ENCODE results near the gene UBTD1. TPM values are rescaled to one million over a fixed set of nuclear protein-coding genes. Genes with fewer than 3 reads are reported as not detected.
"Not testable (repeated sequence)": the region's sequence is repeated elsewhere in the genome, so short reads cannot be mapped to it uniquely, and the experiment has no call there.

UBTD1 gene
- total RNA-seq, 4 donors from 2014 or later = 13.7 to 40.0 (median 23.3) TPM

DNA sequence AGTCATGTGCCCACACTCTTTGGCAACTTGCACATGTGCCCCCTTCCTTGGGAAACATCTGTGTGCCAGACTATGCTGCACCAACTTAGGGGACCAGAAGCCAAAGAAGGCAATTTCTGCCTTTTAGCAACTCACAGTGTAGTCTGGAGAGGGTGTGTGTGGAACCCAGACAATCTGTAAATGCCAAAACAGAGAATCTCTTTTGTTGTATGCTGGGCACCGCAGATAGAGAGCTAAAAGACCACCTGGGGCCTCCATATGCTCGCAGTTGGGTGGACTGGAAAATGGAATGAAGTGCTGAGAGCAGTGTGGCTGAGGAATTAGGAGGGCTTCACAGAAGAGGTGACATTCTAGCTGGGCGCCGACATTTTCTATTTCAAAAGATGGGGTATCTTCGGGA is 26.4 kb downstream of the UBTD1 start:
- DNase-seq = no peak
- Histone ChIP-seq H3K27ac (no peak overlapping the region), H3K9me3 (no peaks in the 10 kb centered on the region), H3K27me3 (no peaks in the 10 kb centered on the region), H3K36me3 (no peaks in the 10 kb centered on the region), H3K4me1 (peaks cover 16 to 23% of the 10 kb centered on the region in 2 donors), H3K4me3 (no peak overlapping the region)
- TF ChIP-seq, protein P1, sequence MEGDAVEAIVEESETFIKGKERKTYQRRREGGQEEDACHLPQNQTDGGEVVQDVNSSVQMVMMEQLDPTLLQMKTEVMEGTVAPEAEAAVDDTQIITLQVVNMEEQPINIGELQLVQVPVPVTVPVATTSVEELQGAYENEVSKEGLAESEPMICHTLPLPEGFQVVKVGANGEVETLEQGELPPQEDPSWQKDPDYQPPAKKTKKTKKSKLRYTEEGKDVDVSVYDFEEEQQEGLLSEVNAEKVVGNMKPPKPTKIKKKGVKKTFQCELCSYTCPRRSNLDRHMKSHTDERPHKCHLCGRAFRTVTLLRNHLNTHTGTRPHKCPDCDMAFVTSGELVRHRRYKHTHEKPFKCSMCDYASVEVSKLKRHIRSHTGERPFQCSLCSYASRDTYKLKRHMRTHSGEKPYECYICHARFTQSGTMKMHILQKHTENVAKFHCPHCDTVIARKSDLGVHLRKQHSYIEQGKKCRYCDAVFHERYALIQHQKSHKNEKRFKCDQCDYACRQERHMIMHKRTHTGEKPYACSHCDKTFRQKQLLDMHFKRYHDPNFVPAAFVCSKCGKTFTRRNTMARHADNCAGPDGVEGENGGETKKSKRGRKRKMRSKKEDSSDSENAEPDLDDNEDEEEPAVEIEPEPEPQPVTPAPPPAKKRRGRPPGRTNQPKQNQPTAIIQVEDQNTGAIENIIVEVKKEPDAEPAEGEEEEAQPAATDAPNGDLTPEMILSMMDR (IDR thresholded peaks at IDR 0.05 in 4 of 5, conservative IDR thresholded peaks at IDR 0.05 in 1 of 5) = no peak
- TF ChIP-seq POLR2A (IDR thresholded peaks at IDR 0.05) = no peak
- ATAC-seq = no peak
- in situ Hi-C loops (cut with MboI; ENCODE audit: low sequenced_read_pairs in 4 of 4) (no loop called here), intact Hi-C loops (cut with DNase I; ENCODE audit: low total_unique reads) (no loop called here)

DNA sequence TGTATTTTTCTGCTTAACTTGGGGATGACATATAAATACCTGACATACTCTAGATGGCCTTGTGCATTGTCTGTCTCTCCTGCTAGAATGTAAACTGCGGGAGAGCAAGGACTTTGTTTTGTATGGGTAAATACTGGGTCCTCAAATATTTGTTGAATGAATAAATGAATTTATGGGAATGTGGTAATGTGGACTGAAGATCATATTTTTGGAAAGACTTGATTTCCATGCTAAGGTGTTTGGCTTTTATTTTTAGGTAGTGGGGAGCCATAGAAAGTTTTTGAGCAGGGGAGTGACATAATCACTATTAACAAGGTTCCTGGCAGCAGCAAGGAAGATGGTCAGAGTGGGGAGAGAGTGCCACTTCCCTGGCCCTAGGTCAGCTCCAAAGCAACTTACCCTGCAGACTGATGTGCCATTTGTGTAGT is 27.0 kb downstream of the UBTD1 start:
- TF ChIP-seq, protein P1 (IDR thresholded peaks at IDR 0.05 in 4 of 5, conservative IDR thresholded peaks at IDR 0.05 in 1 of 5) = no peak
- no peak for TF ChIP-seq POLR2A (IDR thresholded peaks at IDR 0.05)
- ATAC-seq (no peak), DNase-seq (no peak)
- H3K4me1 ChIP-seq = peaks cover 16 to 23% of the 10 kb centered on the region in 2 donors
- intact Hi-C loops (cut with DNase I; ENCODE audit: low total_unique reads) (no loop called here), in situ Hi-C loops (cut with MboI; ENCODE audit: low sequenced_read_pairs in 4 of 4) (no loop called here)
- H3K27ac ChIP-seq = no peak overlapping the region
- H3K36me3 ChIP-seq = no peaks in the 10 kb centered on the region
- no peaks in the 10 kb centered on the region for H3K27me3 ChIP-seq
- no peak overlapping the region for H3K4me3 ChIP-seq
- no peaks in the 10 kb centered on the region for H3K9me3 ChIP-seq

DNA sequence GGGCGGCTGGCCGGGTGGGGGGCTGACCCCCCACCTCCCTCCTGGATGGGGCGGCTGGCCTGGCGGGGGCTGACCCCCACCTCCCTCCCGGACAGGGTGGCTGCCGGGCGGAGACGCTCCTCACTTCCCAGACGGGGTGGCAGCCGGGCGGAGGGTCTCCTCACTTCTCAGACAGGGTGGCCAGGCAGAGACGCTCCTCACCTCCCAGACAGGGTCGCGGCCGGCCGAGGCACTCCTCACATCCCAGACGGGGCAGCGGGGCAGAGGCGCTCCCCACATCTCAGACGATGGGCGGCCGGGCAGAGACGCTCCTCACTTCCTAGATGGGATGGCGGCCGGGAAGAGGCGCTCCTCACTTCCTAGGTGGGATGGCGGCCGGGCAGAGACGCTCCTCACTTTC is 30.2 kb downstream of the UBTD1 start:
- H3K27me3 ChIP-seq; H3K9me3 ChIP-seq; H3K36me3 ChIP-seq; DNase-seq; ATAC-seq; in situ Hi-C loops (cut with MboI; ENCODE audit: low sequenced_read_pairs in 4 of 4); H3K27ac ChIP-seq; H3K4me3 ChIP-seq; intact Hi-C loops (cut with DNase I; ENCODE audit: low total_unique reads): not testable (repeated sequence)
- peaks cover 3 to 13% of the 10 kb centered on the region in 2 donors for H3K4me1 ChIP-seq

DNA sequence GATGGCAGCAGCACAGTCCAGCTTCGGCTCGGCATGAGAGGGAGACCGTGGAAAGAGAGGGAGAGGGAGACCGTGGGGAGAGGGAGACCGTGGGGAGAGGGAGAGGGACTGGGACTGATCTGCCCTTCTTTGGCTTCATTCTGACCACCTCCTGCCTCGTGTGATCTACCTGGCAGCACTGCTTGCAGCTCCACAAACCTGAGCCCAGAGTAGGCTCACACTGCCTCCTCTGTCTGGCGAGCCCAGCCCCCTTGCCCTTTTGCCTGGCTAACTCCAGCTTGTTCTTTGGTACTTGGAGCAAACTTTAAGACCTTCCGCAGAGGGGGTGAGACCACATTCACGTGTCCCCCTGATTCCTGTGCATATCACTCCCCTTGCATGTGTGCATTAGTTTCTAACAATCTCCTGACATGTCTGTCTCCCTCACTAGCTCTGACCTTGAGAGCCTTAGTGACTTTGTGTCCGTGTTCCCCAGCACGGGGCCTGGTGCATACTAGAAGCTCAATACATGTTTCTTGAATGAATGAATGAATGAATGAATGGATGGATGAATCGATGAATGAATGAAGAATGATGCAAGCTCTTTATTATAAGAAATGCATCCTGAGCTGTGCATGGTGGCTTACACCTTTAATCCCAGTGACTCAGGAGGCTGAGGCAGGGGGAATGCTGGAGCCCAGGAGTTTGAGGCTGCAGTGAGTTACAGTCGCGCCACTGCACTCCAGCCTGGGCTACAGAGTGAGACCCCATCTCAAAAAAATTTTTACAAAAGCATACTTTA is 31.2 kb downstream of the UBTD1 start:
- Histone ChIP-seq H3K27ac (no peak overlapping the region), H3K4me1 (peaks cover 3 to 17% of the 10 kb centered on the region in 2 donors), H3K9me3 (no peaks in the 10 kb centered on the region), H3K27me3 (no peaks in the 10 kb centered on the region), H3K36me3 (no peaks in the 10 kb centered on the region), H3K4me3 (no peak overlapping the region)
- no peak for DNase-seq
- TF ChIP-seq POLR2A (IDR thresholded peaks at IDR 0.05) = no peak
- TF ChIP-seq, protein P1 (IDR thresholded peaks at IDR 0.05 in 4 of 5, conservative IDR thresholded peaks at IDR 0.05 in 1 of 5) = no peak
- intact Hi-C loops (cut with DNase I; ENCODE audit: low total_unique reads) = no loop called here
- in situ Hi-C loops (cut with MboI; ENCODE audit: low sequenced_read_pairs in 4 of 4) = no loop called here
- no peak for ATAC-seq

DNA sequence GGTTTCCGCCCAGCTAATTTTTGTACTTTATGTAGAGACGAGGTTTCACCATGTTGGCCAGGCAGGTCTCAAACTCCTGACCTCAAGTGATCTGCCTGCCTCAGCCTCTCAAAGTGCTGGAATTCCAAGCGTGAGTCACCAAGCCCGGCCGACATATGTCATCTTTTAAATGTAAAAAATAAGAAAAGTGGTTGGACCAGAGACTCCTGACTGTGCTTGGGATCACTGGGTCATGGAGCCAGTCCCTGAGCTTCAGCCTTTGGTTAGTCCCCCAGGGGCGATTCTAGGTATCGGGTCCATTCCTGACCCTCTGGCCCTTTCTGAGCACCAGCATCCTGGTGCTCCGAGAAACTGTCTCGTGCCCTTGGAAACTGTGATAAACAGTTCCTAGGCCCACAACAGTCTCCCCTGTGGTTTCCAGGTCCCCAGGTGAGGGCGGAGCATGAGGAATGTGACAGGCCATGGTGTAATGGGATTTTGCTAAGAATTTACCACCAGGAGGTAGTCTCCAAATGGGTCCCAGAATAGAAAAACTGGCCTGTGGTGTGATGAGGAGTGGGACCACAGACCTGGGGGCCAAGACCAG is 32.8 kb downstream of the UBTD1 start:
- DNase-seq (no peak), ATAC-seq (no peak)
- in situ Hi-C loops (cut with MboI; ENCODE audit: low sequenced_read_pairs in 4 of 4) (no loop called here), intact Hi-C loops (cut with DNase I; ENCODE audit: low total_unique reads) (no loop called here)
- H3K36me3 ChIP-seq = no peaks in the 10 kb centered on the region
- H3K4me3 ChIP-seq = no peak overlapping the region
- no peaks in the 10 kb centered on the region for H3K9me3 ChIP-seq
- no peak for TF ChIP-seq POLR2A (IDR thresholded peaks at IDR 0.05)
- TF ChIP-seq, protein P1 (IDR thresholded peaks at IDR 0.05 in 4 of 5, conservative IDR thresholded peaks at IDR 0.05 in 1 of 5) = no peak
- peaks cover 3 to 11% of the 10 kb centered on the region in 2 donors for H3K4me1 ChIP-seq
- H3K27ac ChIP-seq = no peak overlapping the region
- no peaks in the 10 kb centered on the region for H3K27me3 ChIP-seq

Measured in gastrocnemius medialis (tissue), 4 donors.